SK-N-SH treated with all-trans-retinoic acid at 6 μM for 48 hours (cell line): ENCODE measurements around the gene KPNB1.

Experiments used
- CSRNP3 ChIP-seq: fragments of 250-450 bp; sonication (Bioruptor Pico); IDR thresholded peaks from 2 replicates; pipeline ENCODE4 v1.5.1; 2021; ENCODE audit warnings: mild to moderate bottlenecking, moderate library complexity
- PATZ1 ChIP-seq: fragments of 250-450 bp; sonication (Bioruptor Pico); IDR thresholded peaks from 2 replicates; pipeline ENCODE4 v1.8.0; 2020; ENCODE audit warnings: mild to moderate bottlenecking, moderate library complexity, borderline replicate concordance
- RARB ChIP-seq: fragments of 250-450 bp; sonication (Bioruptor Pico); IDR thresholded peaks from 2 replicates; pipeline ENCODE4 v1.8.0; 2021; ENCODE audit warnings: mild to moderate bottlenecking, moderate library complexity
- SNAI2 ChIP-seq: fragments of 250-450 bp; sonication (Bioruptor Pico); IDR thresholded peaks from 2 replicates; pipeline ENCODE4 v1.5.0; 2020; ENCODE audit warnings: mild to moderate bottlenecking, moderate library complexity
- TSHZ2 ChIP-seq: fragments of 250-450 bp; sonication (Bioruptor Pico); IDR thresholded peaks from 2 replicates; pipeline ENCODE4 v1.5.0; 2020; ENCODE audit warnings: mild to moderate bottlenecking, moderate library complexity
- ZC3H10 ChIP-seq: fragments of 250-450 bp; sonication (Bioruptor Pico); IDR thresholded peaks from 2 replicates; pipeline ENCODE4 v1.5.1; 2021; ENCODE audit warnings: mild to moderate bottlenecking, moderate library complexity
- ZNF70 ChIP-seq: fragments of 450-650 bp; formaldehyde crosslinking; IDR thresholded peaks from 2 replicates; pipeline ENCODE4 v1.5.0; 2020; ENCODE audit warnings: mild to moderate bottlenecking, moderate library complexity

GRCh38 chr17:47724705-47725104 lies 75.0 kb downstream of the KPNB1 start:
- TF ChIP-seq SNAI2 (CRISPR knock-in tag): no peak
- TF ChIP-seq RARB (CRISPR knock-in tag): no peak
- TF ChIP-seq PATZ1 (CRISPR knock-in tag): no peak
- no peak for TF ChIP-seq ZC3H10 (CRISPR knock-in tag)
- no peak for TF ChIP-seq ZNF70 (CRISPR knock-in tag)
- TF ChIP-seq CSRNP3: no peak
- TF ChIP-seq TSHZ2: no peak
